GM15510 (cell line): ENCODE results near the gene TAF11L2.
"Not testable (repeated sequence)": the region's sequence is repeated elsewhere in the genome, so short reads cannot be mapped to it uniquely, and the experiment has no call there.

Source experiments
- POLR2A ChIP-seq: IDR thresholded peaks from 3 replicates; pipeline ENCODE4 v1.6.1; 2011; ENCODE audit warnings: borderline replicate concordance; ENCODE audit not compliant: insufficient read length; ENCODE audit errors: extremely low read depth

TAF11L2 gene

DNA sequence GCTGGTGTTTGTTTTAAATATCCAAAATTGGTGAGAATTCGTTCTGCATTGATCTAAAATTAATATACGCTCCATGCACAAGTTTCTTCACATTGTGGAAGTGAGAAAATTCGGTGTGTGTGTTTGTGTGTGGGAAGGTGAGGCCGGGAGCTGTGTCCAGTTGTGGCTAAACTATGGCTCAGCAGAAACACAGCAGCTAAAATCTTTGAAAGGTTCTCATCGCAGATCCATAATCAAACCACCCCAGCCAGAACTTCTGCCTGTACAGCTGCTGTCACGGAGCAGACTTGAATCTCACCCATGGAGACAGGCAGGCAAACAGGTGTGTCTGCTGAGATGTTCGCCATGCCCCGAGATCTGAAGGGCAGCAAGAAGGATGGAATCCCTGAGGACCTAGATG, at the start of gene TAF11L2:
TAF11L2 (plus strand) TSS at position 301 of the 400 bp plus-strand sequence.
- TF ChIP-seq POLR2A, result not testable (repeated sequence)

DNA sequence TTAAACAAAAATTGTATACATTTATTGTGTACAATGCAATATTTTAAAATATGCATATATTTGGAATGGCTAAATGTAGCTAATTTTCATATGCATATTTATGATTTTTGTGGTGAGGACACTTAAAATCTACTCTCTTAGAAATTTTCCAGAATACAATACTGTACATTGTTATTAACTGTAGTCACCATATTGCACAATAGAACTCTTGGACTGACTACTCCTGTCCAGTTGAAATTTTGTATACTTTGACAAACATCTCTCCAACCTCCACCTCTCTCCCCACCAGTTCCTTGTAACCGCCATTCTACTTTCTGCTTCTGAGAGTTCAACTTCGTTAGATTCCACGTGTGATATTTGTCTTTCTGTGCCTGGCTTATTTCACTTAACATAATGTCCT, 49.2 kb upstream of the TAF11L2 start:
- no peak for TF ChIP-seq POLR2A

DNA sequence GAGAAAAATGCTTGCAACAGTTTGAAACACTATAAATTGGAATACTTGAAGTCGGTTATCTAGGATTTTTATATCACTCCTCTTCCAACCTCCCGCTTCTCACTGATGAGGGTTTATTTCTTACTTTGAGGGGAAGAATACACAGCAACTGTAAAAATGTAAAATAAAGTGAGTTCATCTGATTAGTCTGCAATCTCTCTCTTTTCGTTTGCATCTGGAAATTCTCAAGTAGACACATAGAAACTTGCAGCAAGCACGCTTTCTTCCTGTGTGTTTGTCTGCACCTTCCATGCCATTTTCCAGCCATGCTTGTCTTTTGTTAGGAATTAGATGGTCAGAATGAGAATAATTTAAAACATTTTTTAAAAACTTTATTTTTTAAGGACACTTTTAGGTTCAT, 45.1 kb upstream of the TAF11L2 start:
- TF ChIP-seq POLR2A, result no peak

GRCh38 chr5:17455942-17456341, 42.1 kb upstream of the TAF11L2 start:
- TF ChIP-seq POLR2A, result no peak

GRCh38 chr5:17461793-17462192, 36.2 kb upstream of the TAF11L2 start:
- no peak for TF ChIP-seq POLR2A

DNA sequence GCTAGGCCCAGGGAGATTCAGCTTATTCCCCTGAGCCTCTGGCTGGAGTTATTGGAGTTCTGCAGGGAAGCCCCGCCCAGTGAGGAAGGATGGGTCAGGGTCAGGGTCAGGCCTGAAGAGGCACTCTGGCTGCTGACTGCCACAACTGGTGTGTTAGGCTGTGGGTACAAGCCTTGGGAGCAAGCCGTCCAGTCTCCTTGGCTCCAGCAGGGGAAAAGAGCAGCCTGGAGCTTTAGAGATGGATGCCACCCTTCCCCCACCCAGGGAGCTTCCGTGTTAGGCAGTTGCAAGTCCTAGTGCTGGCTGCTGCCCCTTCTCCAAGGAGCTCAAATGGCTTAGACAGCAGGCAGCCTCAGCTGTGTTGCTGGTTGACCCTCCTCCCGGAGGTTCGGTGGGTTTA, 34.4 kb upstream of the TAF11L2 start:
- TF ChIP-seq POLR2A, result no peak

DNA sequence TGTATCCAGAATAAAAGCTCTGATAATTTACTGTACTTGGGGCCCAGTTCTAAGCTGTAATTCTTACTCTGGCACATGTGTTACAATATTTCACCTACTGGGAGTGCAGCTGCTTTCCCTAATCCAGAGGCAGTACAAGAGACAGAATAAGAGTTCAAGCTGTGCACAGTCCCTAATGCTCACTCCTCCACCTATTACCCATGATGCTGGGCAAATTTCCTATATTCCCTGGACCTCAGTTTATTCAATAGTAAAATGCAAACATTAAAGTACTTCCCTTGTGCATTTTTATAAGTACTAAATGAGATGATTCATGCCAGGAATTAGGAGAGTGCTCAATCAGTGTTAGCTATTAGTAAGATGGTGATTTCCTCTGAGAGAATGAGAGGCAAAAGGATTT, 28.0 kb upstream of the TAF11L2 start:
- TF ChIP-seq POLR2A, result no peak

GRCh38 chr5:17477043-17477442, 21.0 kb upstream of the TAF11L2 start:
- TF ChIP-seq POLR2A, result no peak

- no peak for TF ChIP-seq POLR2A
Measured at GRCh38 chr5:17477573-17478265, 20.3 kb upstream of the TAF11L2 start.

DNA sequence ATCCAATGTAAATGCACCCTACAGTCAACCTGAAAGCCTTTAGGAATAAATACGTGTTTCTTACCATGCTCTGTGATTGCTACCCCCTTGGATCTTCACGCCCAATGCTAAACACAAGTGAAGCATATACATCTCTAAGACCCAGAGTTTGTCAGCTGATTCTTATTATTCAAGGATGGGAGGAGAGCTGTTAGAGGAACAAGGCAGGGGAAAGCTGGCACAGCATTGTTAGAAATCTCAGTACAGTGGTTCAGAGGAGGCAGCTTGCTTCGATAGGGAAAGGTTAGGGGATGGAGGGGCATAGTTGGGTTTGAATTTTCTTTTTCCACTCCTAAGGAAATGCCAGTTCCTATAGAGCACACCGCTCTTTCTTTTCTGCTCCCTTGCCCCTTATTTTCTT, 16.7 kb upstream of the TAF11L2 start:
- no peak for TF ChIP-seq POLR2A

- TF ChIP-seq POLR2A, result no peak
Measured at GRCh38 chr5:17482790-17483189, 15.2 kb upstream of the TAF11L2 start.

DNA sequence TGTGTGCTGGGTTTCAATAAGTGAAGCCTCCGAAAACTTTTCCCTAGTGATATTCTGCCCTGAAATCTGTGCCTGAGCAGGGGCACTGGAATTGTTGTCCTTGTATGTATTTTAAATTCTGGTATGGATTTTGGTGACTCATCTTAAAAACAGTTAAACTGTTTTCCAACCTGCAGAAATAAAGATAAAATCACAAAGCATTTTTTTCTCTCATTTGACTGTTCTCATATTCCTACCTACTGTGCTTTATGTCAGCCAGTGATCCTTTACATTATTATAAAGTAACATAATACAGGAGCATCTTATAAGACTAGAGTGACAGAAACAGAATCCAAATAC, 10.9 kb upstream of the TAF11L2 start:
- TF ChIP-seq POLR2A, result no peak

- TF ChIP-seq POLR2A, result no peak
Measured at GRCh38 chr5:17492770-17493169, 5.3 kb upstream of the TAF11L2 start.

- TF ChIP-seq POLR2A, result no peak
Measured at GRCh38 chr5:17497446-17497845, 585 bp upstream of the TAF11L2 start.

GRCh38 chr5:17511775-17512325, 13.8 kb downstream of the TAF11L2 start:
- TF ChIP-seq POLR2A, result no peak

GRCh38 chr5:17518067-17518466, 20.0 kb downstream of the TAF11L2 start, which contains the start of gene TAF11L3:
Gene TAF11L3, plus strand, starts transcription at chr5:17518367.
- not testable (repeated sequence) for TF ChIP-seq POLR2A
